Occipital lobe (tissue), 2 donors: Measurements from ENCODE around the gene NECTIN3. TPM values are rescaled to one million over a fixed set of nuclear protein-coding genes. Genes with fewer than 3 reads are reported as not detected.

Experiments used
- DNase-seq: peaks from one replicate; lab custom pipeline; 2025; lab: John Stamatoyannopoulos, UW
- total RNA-seq: library from RNA; depleted of rRNA; stranded (reverse); fragments of >200 nt; gene quantifications from one replicate; pipeline ENCODE4 v1.2.3, GENCODE V29; 2014

NECTIN3 gene
- total RNA-seq, 1 donor from 2014 or later: 159 TPM

- DNase-seq: no peak
Measured at GRCh38 chr3:111081008-111081545, 9.5 kb downstream of the NECTIN3 start.

- no peak for DNase-seq
Measured at GRCh38 chr3:111084911-111085310, 13.3 kb downstream of the NECTIN3 start.

GRCh38 chr3:111087924-111088469 lies 16.4 kb downstream of the NECTIN3 start:
- DNase-seq: no peak

GRCh38 chr3:111096487-111097209 lies 25.0 kb downstream of the NECTIN3 start:
- DNase-seq: no peak

- no peak for DNase-seq
Measured at GRCh38 chr3:111103807-111104206, 32.2 kb downstream of the NECTIN3 start.

- no peak for DNase-seq
Measured at GRCh38 chr3:111106993-111107661, 35.5 kb downstream of the NECTIN3 start.

- no peak for DNase-seq
Measured at GRCh38 chr3:111107662-111108035, 36.0 kb downstream of the NECTIN3 start.

GRCh38 chr3:111112913-111113312 lies 41.3 kb downstream of the NECTIN3 start:
- DNase-seq: no peak

- DNase-seq: no peak
Measured at GRCh38 chr3:111128884-111129283, 57.3 kb downstream of the NECTIN3 start.

GRCh38 chr3:111130827-111131226 lies 59.2 kb downstream of the NECTIN3 start:
- DNase-seq: no peak

GRCh38 chr3:111134302-111134701 lies 62.7 kb downstream of the NECTIN3 start:
- DNase-seq: no peak

GRCh38 chr3:111151438-111151837 lies 79.8 kb downstream of the NECTIN3 start:
- DNase-seq: no peak

- no peak for DNase-seq
Measured at GRCh38 chr3:111152496-111152895, 80.9 kb downstream of the NECTIN3 start.

GRCh38 chr3:111156517-111156916 lies 84.9 kb downstream of the NECTIN3 start:
- no peak for DNase-seq

GRCh38 chr3:111159391-111159790 lies 87.8 kb downstream of the NECTIN3 start:
- no peak for DNase-seq

GRCh38 chr3:111164621-111165020 lies 93.0 kb downstream of the NECTIN3 start:
- no peak for DNase-seq

GRCh38 chr3:111165411-111165810 lies 93.8 kb downstream of the NECTIN3 start:
- DNase-seq: no peak

- no peak for DNase-seq
Measured at GRCh38 chr3:111173328-111173900, 101.8 kb downstream of the NECTIN3 start.

- no peak for DNase-seq
Measured at GRCh38 chr3:111173906-111174305, 102.3 kb downstream of the NECTIN3 start.

GRCh38 chr3:111190518-111190917 lies 118.9 kb downstream of the NECTIN3 start:
- no peak for DNase-seq

- DNase-seq: no peak
Measured at GRCh38 chr3:111193472-111193871, 121.9 kb downstream of the NECTIN3 start.

- no peak for DNase-seq
Measured at GRCh38 chr3:111194048-111194447, 122.4 kb downstream of the NECTIN3 start.
